ENCODE data around the gene AGAP1.

The AGAP1 gene

DNA sequence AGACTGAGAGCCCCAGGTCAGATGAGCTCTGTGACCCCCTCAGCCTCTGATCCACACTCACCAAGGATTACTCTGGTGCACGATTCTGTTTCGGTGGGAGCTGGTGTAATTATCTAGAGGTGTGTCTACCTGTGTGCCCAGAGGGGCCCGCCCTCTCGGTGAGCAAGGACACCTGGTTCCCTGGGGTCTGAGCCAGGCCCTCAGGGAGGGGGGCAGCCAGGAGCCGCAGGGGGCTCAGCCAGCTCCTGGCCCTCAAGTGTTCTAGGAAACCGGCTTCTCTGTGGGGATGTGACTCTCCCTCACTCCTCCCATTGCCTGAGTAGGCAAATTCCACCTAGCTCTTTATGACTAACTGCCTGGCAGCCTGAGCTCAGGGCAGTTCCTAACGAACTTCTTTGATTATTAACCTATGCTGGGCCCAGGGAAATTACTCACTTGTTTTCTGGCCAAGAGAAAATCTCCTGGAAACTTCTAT is 17.4 kb downstream of the AGAP1 start:
- DNase-seq = no peak

DNA sequence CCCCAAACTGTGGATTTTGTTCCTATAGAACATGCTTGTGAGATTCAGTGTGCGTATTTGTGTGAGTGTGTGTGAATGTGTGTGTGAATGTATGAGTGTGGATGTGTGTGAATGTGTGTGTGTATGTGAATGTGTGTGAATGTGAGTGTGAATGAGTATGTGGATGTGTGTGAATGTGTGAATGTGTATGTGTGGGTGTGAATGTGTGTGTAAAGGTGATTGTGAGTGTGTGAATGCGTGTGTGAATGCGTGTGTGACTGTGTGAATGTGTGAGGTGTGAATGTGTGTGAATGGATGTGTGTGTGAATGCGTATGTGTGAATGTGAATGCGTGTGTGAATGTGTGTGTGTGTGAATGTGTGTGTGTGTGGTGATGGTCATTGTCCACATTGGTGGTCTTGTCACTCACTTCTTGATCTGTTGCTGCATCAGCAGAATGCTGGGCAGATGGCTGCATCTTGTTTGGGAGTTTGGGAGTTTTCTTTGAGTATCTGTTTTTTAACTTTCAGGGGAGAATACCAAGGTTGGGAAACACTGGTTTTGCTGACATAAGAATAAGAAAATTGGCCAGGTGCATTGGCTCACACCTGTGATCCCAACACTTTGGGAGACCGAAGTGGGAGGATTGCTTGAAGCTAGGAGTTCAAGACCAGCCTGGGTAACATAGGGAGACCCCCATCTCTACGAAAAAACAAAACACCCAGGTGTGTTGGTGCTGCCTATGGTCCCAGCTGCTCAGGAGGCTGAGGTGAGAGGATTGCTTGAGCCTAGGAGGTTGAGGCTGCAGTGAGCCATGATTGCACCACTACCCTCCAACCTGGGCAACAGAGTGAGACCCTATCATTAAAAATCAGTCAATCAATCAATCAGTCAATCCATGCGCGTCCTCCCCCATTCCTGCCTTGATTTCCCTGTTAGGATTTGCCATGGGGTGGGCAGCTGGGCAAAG is 18.2 kb downstream of the AGAP1 start:
- no peak for DNase-seq

DNA sequence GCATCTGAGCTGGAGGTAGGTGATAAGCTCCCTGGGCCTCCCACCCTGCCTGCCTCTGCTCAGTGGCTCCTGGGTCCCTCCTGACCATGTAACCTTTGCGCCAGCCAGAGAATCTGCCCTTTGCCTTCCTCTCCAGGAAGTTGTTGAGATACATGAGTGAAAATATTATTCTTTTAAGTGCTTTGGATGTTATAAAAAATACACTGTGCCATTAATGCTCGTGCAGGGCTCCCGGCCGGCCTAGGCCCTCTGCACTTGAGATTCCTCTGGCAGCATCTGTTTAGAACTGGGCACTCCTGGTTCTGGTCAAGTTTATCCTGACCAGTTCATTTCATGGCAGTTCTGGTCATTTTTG is 18.8 kb downstream of the AGAP1 start:
- DNase-seq = no peak

DNA sequence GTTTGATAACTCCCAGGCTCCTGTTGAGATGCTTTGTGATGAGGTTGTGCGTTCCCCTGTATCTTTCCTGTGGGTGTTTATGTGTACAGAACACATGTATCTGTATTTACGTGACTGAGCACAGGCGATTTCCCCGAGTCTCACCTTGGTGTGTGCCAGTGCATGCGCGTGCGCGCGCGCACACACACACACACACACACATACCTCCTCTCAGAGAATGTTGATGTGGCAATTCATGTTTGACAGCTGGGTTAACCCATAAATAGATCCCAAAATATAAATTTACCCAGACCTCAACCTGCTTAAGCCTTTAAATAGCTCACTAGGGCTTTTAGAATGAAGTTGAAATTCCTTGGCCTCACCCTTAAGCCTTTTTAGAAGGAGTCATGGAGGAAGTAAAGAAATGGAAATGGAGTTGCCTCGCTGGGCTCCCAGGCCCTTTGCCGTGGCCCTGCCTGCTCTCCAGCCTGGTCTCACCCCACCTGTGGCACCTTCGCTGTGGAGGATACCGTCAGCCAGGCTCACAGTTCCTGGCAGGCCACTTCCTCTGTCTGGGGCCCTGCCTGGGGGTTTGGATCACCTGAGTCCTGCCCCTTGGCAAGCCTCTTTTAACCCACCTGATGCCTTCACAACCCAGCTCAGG is 20.3 kb downstream of the AGAP1 start:
- DNase-seq = no peak

DNA sequence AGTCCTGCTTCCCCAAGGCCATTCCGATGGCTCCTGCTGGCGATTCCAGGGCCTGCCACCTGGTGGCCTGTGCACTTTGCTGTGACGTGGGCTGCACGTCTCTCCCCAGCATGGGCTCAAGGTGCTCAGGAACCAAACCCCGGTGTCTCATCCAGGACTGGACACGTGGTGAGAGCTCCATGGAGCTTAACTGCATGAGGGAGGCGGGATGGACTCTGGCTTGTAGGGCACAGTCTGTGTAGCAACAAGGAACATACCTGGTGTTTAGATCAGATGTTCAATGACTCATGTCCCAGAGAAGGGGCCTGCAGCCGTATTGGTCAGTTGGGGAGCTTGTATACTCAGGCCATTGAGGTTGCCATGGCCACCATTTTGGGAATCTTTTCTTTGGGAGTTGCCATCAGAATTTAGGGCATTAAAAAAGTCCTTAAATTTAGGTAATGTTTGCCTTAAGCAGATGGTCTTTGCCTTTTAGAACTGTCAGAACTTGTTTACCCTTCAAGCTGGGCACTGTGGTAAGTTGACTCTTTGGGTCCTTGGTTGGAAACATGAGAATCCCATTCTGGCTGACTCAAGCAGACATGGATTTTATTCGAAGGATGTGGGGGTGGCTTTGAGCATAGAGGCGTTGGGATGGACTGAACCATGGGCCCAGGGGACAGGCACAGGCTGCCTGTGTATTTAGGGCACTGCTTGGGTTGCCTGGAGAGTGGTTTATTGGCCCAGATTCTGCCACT is 21.0 kb downstream of the AGAP1 start:
- no peak for DNase-seq

DNA sequence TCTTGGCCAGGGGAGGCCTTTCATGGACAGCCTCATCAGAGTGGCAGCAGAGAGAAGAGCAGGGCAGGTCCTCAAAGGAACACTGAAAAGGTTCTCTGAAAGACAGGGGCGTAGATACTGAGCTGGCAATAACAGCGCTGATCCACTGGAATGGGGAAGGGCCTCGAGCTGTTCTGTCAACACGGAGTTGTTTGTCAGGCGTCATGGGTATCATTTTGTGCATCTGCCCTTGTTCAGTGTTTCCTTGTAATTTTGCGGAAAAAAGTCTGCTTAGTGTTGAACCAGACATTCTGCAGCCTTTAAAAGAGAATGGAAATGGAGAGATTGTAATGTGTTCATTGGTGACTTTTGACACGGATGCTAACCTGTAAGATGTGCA is 21.5 kb downstream of the AGAP1 start:
- no peak for DNase-seq

DNA sequence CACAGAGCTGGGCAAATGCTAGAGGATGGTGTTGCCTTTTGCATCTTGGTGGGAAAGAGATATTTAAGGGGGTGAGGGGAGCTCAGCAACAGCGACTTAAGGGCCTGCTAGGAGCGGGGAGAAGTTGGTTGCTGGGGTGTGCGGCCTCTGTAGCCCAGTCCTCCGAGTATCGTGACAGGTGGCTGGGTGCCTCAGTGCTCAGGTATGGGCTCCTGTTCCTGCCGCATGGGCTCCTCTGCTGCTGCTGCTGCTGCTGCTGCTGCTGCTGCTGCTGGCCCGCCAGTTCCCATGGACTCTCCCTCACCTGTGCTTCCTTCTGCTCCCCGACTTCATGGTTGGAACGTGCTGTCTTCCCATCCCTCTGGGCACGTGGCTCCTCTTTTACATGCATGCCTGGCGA is 22.0 kb downstream of the AGAP1 start:
- no peak for DNase-seq

DNA sequence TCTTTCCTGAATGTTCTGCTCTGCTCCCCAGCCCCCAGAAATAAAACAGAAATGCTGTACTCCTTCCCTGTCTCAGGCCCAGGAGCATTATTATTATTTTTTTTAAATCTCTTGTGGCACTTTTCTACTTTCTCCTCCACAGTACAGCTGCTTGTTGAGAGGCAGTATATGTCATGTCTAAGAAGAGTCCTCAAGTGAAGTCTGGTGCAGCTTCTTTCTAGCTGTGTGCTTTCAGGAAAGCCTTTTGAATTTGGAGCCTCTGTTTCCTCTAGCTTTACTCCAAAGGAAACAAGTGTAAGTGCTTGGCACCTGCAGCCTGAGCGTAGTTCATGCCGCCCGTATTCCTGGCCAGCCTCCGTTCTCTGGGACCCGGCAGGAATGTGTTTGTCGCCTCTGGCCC is 22.4 kb downstream of the AGAP1 start:
- no peak for DNase-seq

DNA sequence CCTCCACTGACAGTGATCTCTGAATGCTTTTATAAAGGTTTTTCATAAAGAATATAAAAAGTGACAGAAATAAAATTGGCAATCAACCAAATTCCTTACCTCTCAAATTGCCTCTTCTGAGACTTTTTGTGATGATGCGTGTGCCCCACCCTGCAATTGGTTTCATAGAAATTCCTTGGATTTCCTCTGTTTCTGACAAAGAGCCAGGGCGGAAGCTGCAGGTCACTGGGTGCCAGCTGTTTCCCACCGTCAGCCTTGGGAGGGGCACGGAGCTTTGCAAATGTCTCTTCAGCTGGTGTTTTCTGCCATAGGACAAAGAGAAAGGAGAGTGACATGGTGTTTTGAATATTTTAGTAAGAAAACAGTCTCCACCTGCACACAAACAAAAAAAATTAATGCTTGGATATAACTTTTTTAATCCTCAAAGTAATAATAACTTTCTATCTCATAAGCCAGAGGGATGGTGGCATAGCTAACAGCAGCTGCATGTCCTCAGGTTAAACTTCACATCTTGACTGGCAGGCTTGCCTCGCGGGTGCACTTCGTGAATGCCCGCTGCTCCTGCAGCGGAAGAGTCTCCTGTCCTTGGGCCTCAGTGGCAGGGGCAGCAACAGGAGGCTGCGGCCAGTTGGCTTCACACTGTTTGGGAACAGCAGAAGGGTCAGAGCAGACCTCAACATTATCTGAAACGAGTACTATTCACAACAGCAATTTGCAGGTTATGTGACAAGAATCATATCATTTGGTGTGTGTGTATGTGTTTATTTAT is 24.7 kb downstream of the AGAP1 start:
- no peak for DNase-seq

DNA sequence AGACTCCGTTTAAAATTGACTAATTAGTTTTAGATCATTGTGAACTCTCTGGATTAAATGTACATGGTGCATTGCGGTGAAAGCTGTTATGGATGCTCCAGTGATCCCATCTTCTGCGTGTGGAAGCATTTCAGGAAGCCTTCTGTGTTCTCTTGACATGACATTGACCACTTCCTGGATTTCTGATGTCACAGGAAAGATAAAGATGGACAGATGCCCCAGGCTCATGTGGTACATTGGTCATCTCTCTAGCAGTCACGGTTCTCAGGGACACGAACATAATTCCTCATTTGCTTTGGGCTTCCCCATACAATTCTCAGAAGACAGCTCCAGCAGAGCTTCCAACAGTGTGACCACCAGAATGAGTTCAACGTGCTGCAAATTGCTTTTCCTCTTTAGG is 26.9 kb downstream of the AGAP1 start:
- DNase-seq = no peak

DNA sequence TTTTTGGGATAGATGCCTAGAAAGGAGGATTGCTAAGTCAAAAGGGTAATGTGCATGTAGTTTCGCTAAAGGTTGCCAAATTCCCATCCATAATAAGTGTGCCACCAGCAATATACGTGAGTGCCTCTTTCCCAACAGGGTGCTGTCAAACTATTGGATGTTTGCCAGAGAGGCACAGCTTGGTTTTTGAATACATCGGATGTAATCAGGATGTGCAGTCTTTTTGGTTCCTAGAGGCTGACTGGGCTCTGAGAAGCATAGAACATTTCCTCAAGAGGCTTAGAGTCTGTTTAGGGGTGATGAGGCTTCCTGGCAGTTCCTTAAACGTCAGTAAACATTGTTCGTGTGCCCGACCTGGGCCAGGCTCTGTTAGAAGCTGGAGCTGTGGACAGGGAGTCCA is 28.0 kb downstream of the AGAP1 start:
- no peak for DNase-seq

DNA sequence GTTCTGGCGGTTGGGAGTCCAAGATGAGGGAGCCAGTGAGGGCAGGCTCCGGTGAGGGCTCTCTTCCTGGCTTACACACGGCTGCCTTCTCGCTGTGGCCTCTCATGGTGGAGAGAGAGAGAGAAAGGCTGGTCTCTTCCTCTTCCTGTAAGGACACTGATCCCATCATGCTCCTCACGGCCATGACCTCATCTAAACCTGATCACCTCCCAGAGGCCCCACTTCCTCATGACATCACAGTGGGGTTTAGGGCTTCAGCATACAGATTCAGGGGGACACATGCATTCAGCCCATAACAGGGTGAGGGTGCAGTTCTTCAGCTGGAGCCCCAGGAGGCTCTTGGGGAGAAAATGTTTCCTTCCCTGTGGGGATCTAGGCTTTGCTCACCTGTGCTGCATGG is 29.2 kb downstream of the AGAP1 start:
- DNase-seq = no peak

DNA sequence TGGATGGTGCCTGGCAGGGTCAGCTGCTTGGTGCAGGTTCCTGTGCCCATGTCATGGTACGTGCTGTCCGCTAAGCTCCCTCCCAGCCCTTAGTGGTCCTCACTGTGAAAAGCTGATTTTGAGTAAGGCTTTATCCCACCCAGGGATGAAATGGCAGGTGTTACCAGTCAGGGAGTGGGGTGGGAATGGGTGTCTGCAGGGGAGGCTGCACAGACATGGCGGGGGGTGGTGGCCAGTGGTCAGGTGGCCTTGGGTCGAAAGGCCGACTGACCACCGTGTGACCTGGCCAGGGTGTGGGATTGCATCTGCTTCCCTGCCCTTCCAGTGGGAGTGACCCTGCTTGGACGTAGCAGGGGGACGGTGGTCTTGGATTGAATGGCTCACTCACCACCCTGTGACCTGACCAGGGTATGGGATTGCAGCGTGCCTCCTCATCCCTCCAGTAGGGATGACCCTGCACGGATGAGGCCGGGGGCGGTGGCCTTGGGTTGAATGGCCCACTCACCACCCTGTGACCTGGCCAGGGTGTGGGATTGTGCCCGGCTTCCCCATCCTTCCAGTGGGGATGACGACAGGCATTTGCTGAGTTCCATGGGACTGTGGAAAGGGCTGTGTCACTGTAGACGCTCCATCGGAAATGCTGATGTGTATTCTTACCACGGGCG is 29.8 kb downstream of the AGAP1 start:
- no peak for DNase-seq

DNA sequence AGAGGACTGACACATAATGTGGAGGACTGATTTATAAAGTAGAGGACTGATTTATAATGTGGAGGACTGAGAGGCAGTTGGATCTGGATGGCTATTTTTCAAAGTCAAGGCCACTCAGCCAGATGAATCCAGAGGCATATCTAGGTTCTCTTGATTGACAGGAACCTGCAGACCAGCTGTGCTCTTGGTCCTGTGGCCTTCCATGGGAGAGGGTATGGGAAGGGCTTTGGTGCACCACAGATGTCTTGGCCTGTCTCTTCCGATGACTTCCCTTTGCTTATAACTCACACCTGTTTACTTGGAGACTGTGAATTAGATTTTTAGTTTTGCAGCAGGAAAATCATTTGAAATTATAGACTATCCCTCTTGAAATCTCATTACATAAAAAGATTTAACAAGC is 32.3 kb downstream of the AGAP1 start:
- DNase-seq = no peak

DNA sequence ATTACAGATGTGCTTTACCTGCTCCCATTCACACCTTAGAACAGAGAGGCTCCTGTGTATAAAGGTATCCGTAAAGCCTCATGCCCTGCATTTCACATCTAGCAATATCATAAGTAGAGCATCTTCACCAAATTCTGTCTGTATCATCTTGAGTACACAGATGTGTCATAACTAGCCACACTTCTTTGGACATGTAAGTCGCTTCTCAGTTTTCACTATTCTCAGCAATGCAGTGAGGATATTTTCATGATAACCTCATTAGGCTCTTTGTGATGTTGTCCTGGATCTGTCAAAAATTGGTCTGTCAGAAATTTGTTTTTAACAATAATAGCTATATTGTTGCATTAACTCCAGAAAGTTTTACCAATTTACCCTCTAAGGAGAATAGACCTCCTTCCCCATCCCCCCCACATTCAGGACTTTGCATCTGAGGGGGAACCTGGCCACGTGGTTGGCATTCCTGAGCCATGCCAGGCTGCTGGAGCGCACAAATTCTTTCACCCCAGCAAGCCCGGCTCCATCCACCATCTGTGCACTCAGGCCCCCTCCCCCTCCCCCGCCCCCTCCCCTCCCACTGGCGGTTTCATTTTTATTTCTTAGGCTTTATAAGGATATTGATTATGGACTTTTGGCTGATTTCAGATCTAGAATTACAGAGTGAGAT is 34.1 kb downstream of the AGAP1 start:
- DNase-seq = no peak

DNA sequence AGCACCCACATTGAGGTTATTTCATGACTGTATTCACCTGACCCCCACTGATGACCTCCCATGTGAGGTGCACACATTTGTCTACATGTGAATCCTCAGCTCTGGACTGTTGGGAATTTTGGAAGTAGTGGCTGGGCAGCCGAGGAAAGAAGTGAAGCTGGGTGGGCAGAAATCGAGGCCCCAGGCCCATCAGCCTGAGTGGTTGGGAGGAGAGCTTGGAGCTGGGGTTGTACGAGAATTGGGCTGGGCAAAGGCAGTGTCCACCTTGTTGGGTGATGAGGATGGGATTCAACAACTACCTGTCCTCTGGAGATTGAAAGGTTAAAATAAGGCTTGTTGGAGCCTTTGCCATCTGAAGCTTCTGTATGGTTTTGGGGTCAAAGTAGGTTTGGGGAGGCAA is 35.8 kb downstream of the AGAP1 start:
- no peak for DNase-seq

DNA sequence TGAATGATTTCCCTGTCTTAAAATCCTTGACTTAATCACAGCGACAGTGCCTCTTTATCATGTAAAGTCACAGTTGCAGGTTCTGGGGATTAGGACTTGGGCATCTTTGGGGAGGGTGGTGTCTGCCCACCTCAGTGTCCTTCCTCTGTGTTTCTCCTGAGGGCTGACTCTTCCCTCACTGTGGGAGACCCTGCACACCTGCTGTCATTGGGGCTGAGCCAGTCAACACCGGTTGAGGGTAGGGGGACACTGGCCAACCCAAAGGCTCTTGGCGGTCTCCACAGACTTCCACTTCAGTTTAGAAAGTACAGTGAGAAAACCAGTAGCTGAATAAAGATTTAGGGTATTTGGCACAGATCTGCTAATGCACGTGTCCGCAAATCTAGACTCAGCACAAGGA is 36.9 kb downstream of the AGAP1 start:
- no peak for DNase-seq

DNA sequence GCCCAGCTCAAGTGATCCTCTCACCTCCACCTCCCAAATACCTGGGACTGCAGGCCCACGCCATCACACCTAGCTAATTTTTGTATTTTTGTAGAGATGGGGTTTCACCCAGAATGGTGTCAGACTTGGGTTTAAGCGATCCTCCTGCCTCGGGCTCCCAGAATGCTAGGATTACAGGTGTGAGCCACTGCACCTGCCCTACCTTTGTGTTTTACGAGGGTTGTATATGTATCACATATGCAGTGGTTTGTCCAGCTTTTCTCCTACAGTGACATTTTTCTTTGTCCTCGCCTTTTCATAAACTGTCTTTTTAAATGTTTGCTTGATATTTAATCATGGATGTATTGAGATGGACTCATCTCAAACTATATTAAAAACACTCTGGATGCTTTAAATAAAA is 38.5 kb downstream of the AGAP1 start:
- DNase-seq = no peak

DNA sequence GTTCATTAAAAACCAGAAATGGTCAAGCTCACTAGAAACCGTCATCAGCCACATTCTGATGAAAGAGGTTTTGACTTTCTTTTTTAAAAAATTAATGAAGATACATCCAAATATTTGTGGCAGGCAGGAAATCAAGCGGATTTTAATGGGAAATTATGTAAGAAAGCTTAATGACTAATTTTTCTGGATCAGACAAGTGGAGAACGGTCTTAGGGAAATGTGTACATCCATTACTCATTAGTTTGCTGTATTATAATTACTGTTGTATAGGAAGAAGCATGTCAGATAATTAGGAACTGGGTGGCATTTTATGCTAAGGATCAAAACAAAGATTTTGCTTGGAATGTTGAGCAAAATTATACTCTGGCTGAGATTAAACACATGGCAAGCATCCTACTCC is 39.4 kb downstream of the AGAP1 start:
- no peak for DNase-seq

DNA sequence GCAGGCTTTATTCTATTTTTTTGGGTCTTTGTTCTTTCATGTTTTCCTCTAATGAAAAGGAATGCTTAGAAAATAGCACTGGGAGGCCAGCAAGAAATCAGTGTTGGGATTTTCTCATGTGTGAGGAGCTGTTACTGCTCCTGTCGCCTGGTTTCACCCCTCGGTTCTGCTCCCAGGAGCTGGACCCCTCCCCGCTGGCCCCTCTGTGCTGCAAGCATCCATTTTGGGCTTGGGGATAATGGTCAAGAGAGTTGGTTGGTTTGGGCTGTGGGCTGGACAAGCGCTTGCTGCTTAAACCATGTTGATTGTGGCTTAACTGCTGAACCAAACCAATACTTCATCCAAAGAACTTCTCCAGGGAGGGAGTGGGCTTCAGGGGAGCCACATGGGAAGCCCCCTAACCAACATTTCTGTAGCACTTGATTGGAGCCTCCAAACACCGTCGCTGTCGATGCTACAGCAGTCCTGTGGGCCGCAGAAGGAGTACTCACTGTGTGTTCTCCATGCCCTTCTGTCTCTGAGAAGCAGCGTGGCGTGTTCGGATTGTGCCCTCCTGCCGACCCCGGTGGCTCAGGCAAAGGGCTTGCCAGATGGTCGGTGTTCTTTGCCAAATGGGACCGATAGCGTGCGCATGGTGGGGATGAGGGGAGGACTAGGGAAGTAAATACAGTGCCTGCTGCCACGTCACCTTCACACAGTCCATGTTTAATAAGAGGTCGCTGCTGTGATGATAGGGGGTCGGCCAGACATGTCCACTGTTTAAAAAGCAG is 40.0 kb downstream of the AGAP1 start:
- no peak for DNase-seq
